Mesendoderm (in vitro differentiated cells): ENCODE measurements around the gene UBXN10.

ENCODE experiments used
- DNase-seq: peaks from one replicate; pipeline ENCODE4 v3.0.0; 2013
- H2AK5ac ChIP-seq: 2 replicates; pipeline ENCODE4 v1.6.1; 2013; ENCODE audit warnings: low read length, inconsistent platforms
- H2BK120ac ChIP-seq: 2 replicates; pipeline ENCODE4 v1.6.1; 2013; ENCODE audit warnings: low read depth, mild to moderate bottlenecking, low read length, moderate library complexity, mixed read lengths
- H2BK15ac ChIP-seq: replicated peaks from 2 replicates; pipeline ENCODE4 v1.6.1; 2013; ENCODE audit warnings: low read depth, mild to moderate bottlenecking, moderate library complexity
- H2BK5ac ChIP-seq: 2 replicates; pipeline ENCODE4 v1.6.1; 2013; ENCODE audit warnings: low read length, inconsistent platforms
- H3K18ac ChIP-seq: 2 replicates; pipeline ENCODE4 v1.6.1; 2013; ENCODE audit warnings: mild to moderate bottlenecking, low read length, mixed read lengths
- H3K23ac ChIP-seq: one replicate; pipeline ENCODE4 v1.6.1; 2013; ENCODE audit warnings: low read length
- H3K27ac ChIP-seq: 2 replicates; pipeline ENCODE4 v1.5.1; 2013; ENCODE audit warnings: low read depth, mild to moderate bottlenecking, inconsistent platforms, low read length, moderate library complexity
- H3K27me3 ChIP-seq: 2 replicates; pipeline ENCODE4 v1.6.1; 2013; ENCODE audit warnings: low read length, control low read depth, mild to moderate bottlenecking, inconsistent platforms; ENCODE audit not compliant: insufficient read depth, poor library complexity
- H3K36me3 ChIP-seq: 2 replicates; pipeline ENCODE4 v1.6.1; 2013; ENCODE audit warnings: low read length, inconsistent platforms; ENCODE audit not compliant: control insufficient read depth, insufficient read depth
- H3K4ac ChIP-seq: one replicate; pipeline ENCODE4 v1.6.1; 2013; ENCODE audit warnings: low read depth, mild to moderate bottlenecking, low read length, moderate library complexity
- H3K4me1 ChIP-seq: 2 replicates; pipeline ENCODE4 v1.6.1; 2013; ENCODE audit warnings: low read depth, low read length, inconsistent platforms; ENCODE audit not compliant: control insufficient read depth
- H3K4me2 ChIP-seq: 2 replicates; pipeline ENCODE4 v1.6.1; 2013; ENCODE audit warnings: low read length
- H3K4me3 ChIP-seq: 2 replicates; pipeline ENCODE4 v1.5.1; 2013; ENCODE audit warnings: mild to moderate bottlenecking, low read length
- H3K56ac ChIP-seq: one replicate; pipeline ENCODE4 v1.6.1; 2013; ENCODE audit warnings: low read length
- H3K79me1 ChIP-seq: 2 replicates; pipeline ENCODE4 v1.6.1; 2013; ENCODE audit warnings: low read length, inconsistent platforms
- H3K79me2 ChIP-seq: 2 replicates; pipeline ENCODE4 v1.6.1; 2013; ENCODE audit warnings: mild to moderate bottlenecking, low read length; ENCODE audit not compliant: control insufficient read depth, insufficient read depth
- H3K9ac ChIP-seq: 2 replicates; pipeline ENCODE4 v1.6.1; 2013; ENCODE audit warnings: low read length, inconsistent platforms
- H4K5ac ChIP-seq: one replicate; pipeline ENCODE4 v1.6.1; 2013; ENCODE audit warnings: low read length
- H4K8ac ChIP-seq: one replicate; pipeline ENCODE4 v1.6.1; 2013; ENCODE audit warnings: low read depth, mild to moderate bottlenecking, control low read depth, low read length, moderate library complexity
- WGBS: extraction: QIAGEN DNeasy Blood & Tissue Kit; methylation state at CpG from one replicate; pipeline ENCODE4 v1.1.7; 2013; ENCODE audit warnings: low lambda C conversion rate, missing lambda C conversion rate; ENCODE audit not compliant: insufficient coverage; ENCODE audit errors: extremely low coverage; 5-methylcytosine and 5-hydroxymethylcytosine counted together

UBXN10 gene

GRCh38 chr1:20198918-20199317, 13.0 kb downstream of the UBXN10 start:
- no peak overlapping the region for H3K27ac ChIP-seq
- H2BK15ac ChIP-seq: no peak overlapping the region
- no peak overlapping the region for H3K4me3 ChIP-seq
- H3K4me1 ChIP-seq: peaks cover 4% of the 10 kb centered on the region
- H2AK5ac ChIP-seq: no peak overlapping the region
- H3K4ac ChIP-seq: no peak overlapping the region
- no peaks in the 10 kb centered on the region for H3K79me1 ChIP-seq
- no CpG with 5 or more reads among the region's 7 CpGs for WGBS
- H3K36me3 ChIP-seq: no peaks in the 10 kb centered on the region
- peak; percentile 28 for DNase-seq
- H2BK120ac ChIP-seq: no peak overlapping the region
- no peak overlapping the region for H3K56ac ChIP-seq
- H2BK5ac ChIP-seq: no peak overlapping the region
- no peak overlapping the region for H3K23ac ChIP-seq
- no peak overlapping the region for H3K9ac ChIP-seq
- H3K27me3 ChIP-seq: no peaks in the 10 kb centered on the region
- H4K8ac ChIP-seq: no peak overlapping the region
- no peak overlapping the region for H3K4me2 ChIP-seq
- H4K5ac ChIP-seq: no peak overlapping the region
- no peak overlapping the region for H3K18ac ChIP-seq
- no peaks in the 10 kb centered on the region for H3K79me2 ChIP-seq

GRCh38 chr1:20199403-20199802, 13.5 kb downstream of the UBXN10 start:
- no peak overlapping the region for H3K18ac ChIP-seq
- no peaks in the 10 kb centered on the region for H3K79me1 ChIP-seq
- no peak overlapping the region for H3K56ac ChIP-seq
- no peak overlapping the region for H4K8ac ChIP-seq
- no peak overlapping the region for H2BK15ac ChIP-seq
- peaks cover 4% of the 10 kb centered on the region for H3K4me1 ChIP-seq
- no peaks in the 10 kb centered on the region for H3K79me2 ChIP-seq
- no peak overlapping the region for H2BK5ac ChIP-seq
- no peak for DNase-seq
- H3K36me3 ChIP-seq: no peaks in the 10 kb centered on the region
- no CpG with 5 or more reads among the region's 3 CpGs for WGBS
- H4K5ac ChIP-seq: no peak overlapping the region
- no peak overlapping the region for H3K23ac ChIP-seq
- H3K4me3 ChIP-seq: no peak overlapping the region
- H3K4me2 ChIP-seq: no peak overlapping the region
- H3K27me3 ChIP-seq: no peaks in the 10 kb centered on the region
- H3K27ac ChIP-seq: no peak overlapping the region
- H3K4ac ChIP-seq: no peak overlapping the region
- H2AK5ac ChIP-seq: no peak overlapping the region
- H2BK120ac ChIP-seq: no peak overlapping the region
- H3K9ac ChIP-seq: no peak overlapping the region

GRCh38 chr1:20199840-20200239, 13.9 kb downstream of the UBXN10 start:
- H3K23ac ChIP-seq: no peak overlapping the region
- H2AK5ac ChIP-seq: no peak overlapping the region
- no peaks in the 10 kb centered on the region for H3K79me2 ChIP-seq
- no peak for DNase-seq
- no peak overlapping the region for H3K27ac ChIP-seq
- no peak overlapping the region for H2BK5ac ChIP-seq
- no peaks in the 10 kb centered on the region for H3K36me3 ChIP-seq
- H3K4me1 ChIP-seq: peaks cover 4% of the 10 kb centered on the region
- no peak overlapping the region for H3K56ac ChIP-seq
- no peak overlapping the region for H3K9ac ChIP-seq
- no peak overlapping the region for H4K5ac ChIP-seq
- no peak overlapping the region for H2BK15ac ChIP-seq
- no peak overlapping the region for H3K4me3 ChIP-seq
- H2BK120ac ChIP-seq: no peak overlapping the region
- H3K4me2 ChIP-seq: no peak overlapping the region
- H3K79me1 ChIP-seq: no peaks in the 10 kb centered on the region
- no peak overlapping the region for H4K8ac ChIP-seq
- no peak overlapping the region for H3K4ac ChIP-seq
- no peaks in the 10 kb centered on the region for H3K27me3 ChIP-seq
- no CpG with 5 or more reads among the region's 2 CpGs for WGBS
- H3K18ac ChIP-seq: no peak overlapping the region

- no peak overlapping the region for H3K9ac ChIP-seq
- no peak overlapping the region for H3K4ac ChIP-seq
- no peaks in the 10 kb centered on the region for H3K79me2 ChIP-seq
- no peak overlapping the region for H2BK5ac ChIP-seq
- no peak overlapping the region for H3K56ac ChIP-seq
- no peak overlapping the region for H3K23ac ChIP-seq
- no peak overlapping the region for H3K18ac ChIP-seq
- WGBS: no CpG with 5 or more reads among the region's 2 CpGs
- peaks cover 4% of the 10 kb centered on the region for H3K4me1 ChIP-seq
- no peak overlapping the region for H3K27ac ChIP-seq
- no peak for DNase-seq
- H3K4me3 ChIP-seq: no peak overlapping the region
- H3K27me3 ChIP-seq: no peaks in the 10 kb centered on the region
- no peak overlapping the region for H2AK5ac ChIP-seq
- H3K79me1 ChIP-seq: no peaks in the 10 kb centered on the region
- no peaks in the 10 kb centered on the region for H3K36me3 ChIP-seq
- no peak overlapping the region for H2BK120ac ChIP-seq
- no peak overlapping the region for H4K5ac ChIP-seq
- H4K8ac ChIP-seq: no peak overlapping the region
- H3K4me2 ChIP-seq: no peak overlapping the region
- no peak overlapping the region for H2BK15ac ChIP-seq
Observed at GRCh38 chr1:20200966-20201365, 15.1 kb downstream of the UBXN10 start.

- no peaks in the 10 kb centered on the region for H3K79me1 ChIP-seq
- WGBS: no CpG with 5 or more reads among the region's 5 CpGs
- no peak overlapping the region for H3K4ac ChIP-seq
- peaks cover 4% of the 10 kb centered on the region for H3K4me1 ChIP-seq
- H3K23ac ChIP-seq: no peak overlapping the region
- H3K36me3 ChIP-seq: no peaks in the 10 kb centered on the region
- no peak overlapping the region for H4K8ac ChIP-seq
- no peak overlapping the region for H2BK15ac ChIP-seq
- no peaks in the 10 kb centered on the region for H3K27me3 ChIP-seq
- no peak overlapping the region for H4K5ac ChIP-seq
- no peak overlapping the region for H3K27ac ChIP-seq
- no peaks in the 10 kb centered on the region for H3K79me2 ChIP-seq
- no peak overlapping the region for H3K56ac ChIP-seq
- no peak overlapping the region for H3K4me2 ChIP-seq
- H3K18ac ChIP-seq: no peak overlapping the region
- H3K9ac ChIP-seq: no peak overlapping the region
- no peak overlapping the region for H2BK5ac ChIP-seq
- H2AK5ac ChIP-seq: no peak overlapping the region
- H3K4me3 ChIP-seq: no peak overlapping the region
- no peak for DNase-seq
- no peak overlapping the region for H2BK120ac ChIP-seq
Observed at GRCh38 chr1:20202166-20202565, 16.3 kb downstream of the UBXN10 start.

- H3K56ac ChIP-seq: no peak overlapping the region
- no CpG with 5 or more reads among the region's 4 CpGs for WGBS
- no peak overlapping the region for H3K4ac ChIP-seq
- no peak overlapping the region for H2AK5ac ChIP-seq
- no peak overlapping the region for H2BK15ac ChIP-seq
- H3K9ac ChIP-seq: no peak overlapping the region
- H3K36me3 ChIP-seq: no peaks in the 10 kb centered on the region
- H2BK120ac ChIP-seq: no peak overlapping the region
- H4K5ac ChIP-seq: no peak overlapping the region
- no peak for DNase-seq
- no peaks in the 10 kb centered on the region for H3K4me1 ChIP-seq
- H4K8ac ChIP-seq: no peak overlapping the region
- no peaks in the 10 kb centered on the region for H3K27me3 ChIP-seq
- H3K4me3 ChIP-seq: no peak overlapping the region
- H3K23ac ChIP-seq: no peak overlapping the region
- H3K79me1 ChIP-seq: no peaks in the 10 kb centered on the region
- no peak overlapping the region for H2BK5ac ChIP-seq
- H3K79me2 ChIP-seq: no peaks in the 10 kb centered on the region
- H3K4me2 ChIP-seq: no peak overlapping the region
- H3K27ac ChIP-seq: no peak overlapping the region
- no peak overlapping the region for H3K18ac ChIP-seq
Observed at GRCh38 chr1:20207546-20207945, 21.6 kb downstream of the UBXN10 start.
